ENCODE results near the gene HMCN2.

GRCh38 chr9:130377612-130378011, 112.1 kb downstream of the HMCN2 start:
- no peak for TF ChIP-seq YY1 (IDR thresholded peaks at IDR 0.05; ENCODE audit: insufficient read depth, insufficient read length)
- TF ChIP-seq ZNF274 (IDR thresholded peaks at IDR 0.05; ENCODE audit: low read depth, low read length), result no peak
- TF ChIP-seq SUZ12 (IDR thresholded peaks at IDR 0.05; ENCODE audit: extremely low read depth, insufficient read depth, insufficient read length), result no peak
